GM18508 (cell line): ENCODE measurements around the gene PFDN1.

Experiments used
- ATAC-seq: cut with Tn5 transposase; IDR thresholded peaks from one replicate; pipeline ENCODE4 v1.9.1; 2021; ENCODE audit warnings: moderate number of reproducible peaks; ENCODE audit not compliant: insufficient read depth, unreplicated experiment

PFDN1 gene

DNA sequence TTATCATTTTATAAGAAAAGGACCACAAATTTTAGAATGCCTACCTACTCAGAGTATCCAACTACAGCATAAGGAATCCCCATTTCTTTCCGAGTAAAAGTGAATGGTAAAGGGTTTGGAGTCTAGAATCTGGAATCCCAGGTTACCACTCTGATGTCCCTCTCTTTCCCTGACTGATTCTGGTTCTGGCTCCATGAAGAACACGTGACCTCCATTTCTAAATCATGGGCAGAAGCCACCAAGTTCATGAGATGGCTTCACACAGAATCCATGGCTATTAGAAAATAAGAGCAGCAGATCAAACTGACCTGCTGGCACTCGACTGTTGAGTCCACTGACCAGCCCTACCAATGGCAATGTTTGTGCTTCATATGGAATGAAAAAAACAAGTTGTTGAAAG lies 40.7 kb downstream of the PFDN1 start:
- ATAC-seq = no peak

GRCh38 chr5:140261403-140262171 lies 41.3 kb downstream of the PFDN1 start:
- ATAC-seq = no peak

- no peak for ATAC-seq
These were observed 42.7 kb downstream of the PFDN1 start for GRCh38 chr5:140260089-140260656.

DNA sequence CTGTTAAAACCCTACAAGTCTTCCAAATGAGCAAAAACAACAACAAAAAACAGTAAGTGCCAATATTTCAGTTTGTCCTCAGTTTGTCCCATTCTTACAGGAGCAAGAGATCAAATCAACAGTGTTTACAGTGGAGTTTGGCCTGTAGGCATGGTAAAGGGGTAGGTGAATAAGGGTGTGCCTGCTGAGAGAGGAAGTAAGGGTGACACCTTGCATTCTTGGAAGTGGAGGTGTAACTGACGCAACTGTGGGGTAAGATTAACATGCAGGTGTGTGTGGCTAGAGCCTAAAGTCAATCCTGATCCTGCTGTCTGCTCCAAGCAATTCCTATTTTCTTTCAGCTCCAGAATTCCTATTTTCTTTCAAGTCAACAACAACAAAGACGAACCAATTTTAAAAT lies 43.4 kb downstream of the PFDN1 start:
- no peak for ATAC-seq

DNA sequence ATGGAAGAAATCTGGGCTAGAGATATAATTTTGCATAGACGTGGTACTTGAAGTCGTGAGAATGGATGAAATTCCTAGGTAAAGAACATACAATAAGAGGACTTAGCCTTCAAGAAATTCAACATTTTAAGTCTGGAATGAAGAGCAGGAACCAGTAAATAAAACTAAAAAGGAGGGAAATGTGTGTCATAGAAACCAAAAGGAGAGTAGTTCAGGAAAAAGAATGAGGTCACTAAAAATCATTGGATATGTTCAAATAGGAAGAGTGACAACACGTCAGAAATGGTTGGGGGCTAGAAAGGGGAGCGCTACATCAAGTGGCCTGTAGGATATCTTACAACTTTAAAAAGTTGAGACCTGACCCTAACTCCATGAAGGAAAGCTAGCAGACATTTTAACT lies 44.0 kb downstream of the PFDN1 start:
- ATAC-seq = no peak

DNA sequence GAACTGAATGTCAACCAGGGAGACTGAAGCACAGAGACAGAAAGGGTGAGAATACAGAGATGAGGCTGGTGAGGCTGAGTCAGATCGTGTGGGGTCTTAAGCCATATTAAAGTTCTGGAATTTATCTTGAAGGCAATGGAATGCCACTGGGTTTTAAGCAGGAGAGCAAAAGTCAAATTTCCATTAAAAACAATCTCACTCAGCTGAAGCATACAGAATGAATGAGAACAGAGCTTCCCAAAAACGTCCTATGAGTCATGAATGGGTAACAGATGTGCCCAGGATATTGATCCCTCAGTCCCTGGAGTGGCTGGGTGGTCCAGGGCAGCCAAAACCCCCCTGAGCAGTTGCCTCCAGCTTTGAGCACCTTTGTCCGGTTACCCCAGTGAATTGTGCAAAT lies 44.9 kb downstream of the PFDN1 start:
- ATAC-seq = no peak

GRCh38 chr5:140256726-140257125 lies 46.2 kb downstream of the PFDN1 start:
- ATAC-seq = no peak

GRCh38 chr5:140255460-140256157 lies 47.3 kb downstream of the PFDN1 start:
- ATAC-seq = no peak

- ATAC-seq = no peak
These were observed 48.9 kb downstream of the PFDN1 start for GRCh38 chr5:140253985-140254384.

DNA sequence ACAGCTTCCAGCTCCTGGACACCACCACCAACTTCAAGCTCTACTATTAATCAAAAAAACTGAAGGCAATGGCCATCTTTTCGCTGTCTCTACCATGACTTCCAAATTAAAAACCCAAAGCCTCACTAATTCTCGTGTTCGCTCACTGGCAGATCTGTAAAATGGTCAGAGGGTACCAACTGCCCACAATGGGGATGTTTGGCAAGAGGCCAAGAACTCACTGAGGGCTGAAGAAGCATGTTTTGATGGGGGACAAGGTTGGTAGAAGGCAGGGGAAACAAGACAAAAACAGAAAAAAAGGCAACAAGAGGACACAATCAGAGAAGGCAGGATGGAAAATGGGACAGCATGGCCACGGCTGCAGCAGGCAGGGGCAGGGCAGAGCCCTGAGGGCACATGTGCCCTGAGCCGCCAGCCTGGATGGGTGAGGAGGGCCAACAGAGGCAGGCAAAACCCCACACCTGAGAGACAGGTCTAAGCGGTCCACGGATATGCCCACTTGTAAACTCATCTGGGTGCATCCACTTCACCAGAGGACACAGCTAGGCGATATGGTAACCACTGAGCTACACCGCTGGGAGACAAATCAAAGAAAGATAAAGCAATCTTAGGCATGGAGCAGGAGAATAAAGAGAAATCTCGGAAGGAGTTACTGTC lies 50.3 kb downstream of the PFDN1 start:
- no peak for ATAC-seq

GRCh38 chr5:140251527-140251973 lies 51.4 kb downstream of the PFDN1 start:
- no peak for ATAC-seq

DNA sequence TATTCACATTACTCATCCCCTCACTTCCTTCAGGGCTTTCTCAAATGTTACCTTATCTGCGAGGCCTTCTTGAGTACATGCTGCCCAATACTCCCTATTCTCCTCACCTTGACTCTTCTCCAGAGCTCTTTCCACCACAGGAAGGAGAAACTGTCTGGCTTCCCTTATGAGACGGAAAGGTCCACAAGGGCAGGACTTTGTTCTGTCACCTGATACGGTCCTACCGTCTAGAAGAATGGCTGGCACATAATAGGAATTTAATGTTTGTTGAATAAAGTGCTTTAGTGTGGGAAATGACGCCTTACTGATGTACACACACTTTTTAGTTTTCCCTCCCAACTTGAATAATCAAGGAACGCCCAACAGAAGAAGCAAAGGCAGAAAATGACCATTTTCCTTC lies 52.5 kb downstream of the PFDN1 start:
- ATAC-seq = no peak

GRCh38 chr5:140249536-140249935 lies 53.4 kb downstream of the PFDN1 start:
- ATAC-seq = no peak

DNA sequence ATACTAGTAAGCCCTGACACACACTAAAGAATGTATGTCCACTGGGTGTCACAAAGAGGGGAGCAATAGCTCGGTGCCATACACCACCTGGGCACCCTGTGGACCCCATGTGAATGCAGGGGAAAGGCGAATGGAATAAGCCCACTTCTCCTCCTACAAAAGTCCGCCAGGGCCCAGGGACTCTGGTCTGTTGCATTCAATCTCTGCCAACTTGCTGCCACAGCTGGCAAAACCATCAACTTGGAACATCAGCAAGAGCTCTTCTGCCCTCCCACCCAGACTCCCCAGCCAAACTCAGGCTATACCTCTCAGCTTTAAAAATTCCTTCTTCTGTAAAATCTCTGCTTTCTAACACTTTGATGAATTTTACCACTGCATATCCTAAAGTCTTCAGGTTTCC lies 54.5 kb downstream of the PFDN1 start:
- no peak for ATAC-seq

DNA sequence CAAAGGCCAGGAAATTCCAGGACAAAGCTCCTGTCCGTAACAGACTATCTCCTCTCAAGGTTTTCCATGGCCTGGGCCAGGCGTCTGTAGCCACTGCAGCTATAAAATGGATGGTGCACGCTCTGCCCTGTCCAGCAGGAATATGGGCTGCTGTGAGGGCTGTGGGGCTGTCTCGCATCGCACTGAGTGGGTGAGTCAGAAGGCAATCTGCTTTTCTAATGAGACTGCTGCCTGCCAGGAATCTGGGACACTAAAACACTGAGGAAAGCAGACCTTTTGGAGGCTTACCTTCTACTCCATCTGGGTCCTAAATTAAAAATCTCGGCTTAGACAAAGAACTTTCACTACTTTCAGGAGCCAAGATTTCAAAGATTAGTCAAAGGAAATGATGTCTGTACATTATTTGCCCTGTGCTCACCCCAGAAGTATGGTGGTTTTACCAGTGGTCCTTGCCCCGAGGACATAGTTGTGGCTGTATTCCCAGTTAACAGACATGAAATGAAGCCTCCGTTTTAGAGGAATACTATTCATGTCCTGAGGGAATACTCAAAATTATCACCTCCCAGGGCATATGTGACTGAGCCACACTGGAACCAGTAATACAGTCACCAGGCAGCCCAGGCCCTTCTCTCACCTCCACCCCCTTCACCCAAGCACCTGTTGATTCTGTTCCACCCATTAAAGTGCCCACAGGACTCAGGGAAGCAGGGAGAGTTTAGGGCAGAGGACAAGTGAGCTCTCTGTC lies 56.4 kb downstream of the PFDN1 start:
- ATAC-seq = no peak

DNA sequence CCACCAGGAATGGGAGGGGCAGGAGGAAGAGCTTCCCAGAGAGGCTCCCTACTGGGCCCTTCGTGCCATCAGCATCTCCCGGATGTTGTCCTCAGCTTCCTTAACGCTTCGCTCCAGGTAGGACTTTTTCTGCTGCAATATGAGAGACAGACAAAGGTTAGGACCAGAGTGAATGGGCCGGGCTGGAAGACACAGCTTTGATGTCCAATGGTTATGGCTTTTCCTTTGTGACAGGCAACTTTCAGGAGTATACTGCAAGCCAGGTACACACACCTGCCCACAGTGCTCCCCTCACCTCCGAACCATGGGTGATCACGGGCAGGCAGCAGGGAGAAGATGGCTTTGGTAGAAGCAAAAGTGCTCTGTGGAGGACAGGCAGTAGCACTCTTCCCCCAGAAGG lies 57.0 kb downstream of the PFDN1 start:
- no peak for ATAC-seq

DNA sequence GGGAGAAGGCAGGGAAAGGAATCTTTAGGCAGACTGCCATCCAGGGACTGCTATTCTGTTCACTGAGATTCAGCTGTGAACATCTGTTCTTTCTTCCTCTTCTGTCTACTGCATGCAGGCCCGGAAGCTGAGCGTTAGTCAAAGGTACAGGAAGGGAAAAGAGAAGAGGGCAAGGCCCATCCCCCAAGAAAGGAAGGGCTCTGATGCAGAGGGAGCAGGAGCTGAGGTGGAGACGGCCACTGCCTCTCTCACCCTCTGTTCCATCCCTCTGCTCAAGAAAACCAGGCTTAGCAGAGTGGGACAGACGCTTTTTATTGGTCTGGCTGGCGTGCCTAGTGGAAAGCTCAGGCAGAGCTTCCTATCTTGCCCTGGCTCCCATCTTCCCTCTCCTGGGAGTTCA lies 57.6 kb downstream of the PFDN1 start:
- no peak for ATAC-seq

DNA sequence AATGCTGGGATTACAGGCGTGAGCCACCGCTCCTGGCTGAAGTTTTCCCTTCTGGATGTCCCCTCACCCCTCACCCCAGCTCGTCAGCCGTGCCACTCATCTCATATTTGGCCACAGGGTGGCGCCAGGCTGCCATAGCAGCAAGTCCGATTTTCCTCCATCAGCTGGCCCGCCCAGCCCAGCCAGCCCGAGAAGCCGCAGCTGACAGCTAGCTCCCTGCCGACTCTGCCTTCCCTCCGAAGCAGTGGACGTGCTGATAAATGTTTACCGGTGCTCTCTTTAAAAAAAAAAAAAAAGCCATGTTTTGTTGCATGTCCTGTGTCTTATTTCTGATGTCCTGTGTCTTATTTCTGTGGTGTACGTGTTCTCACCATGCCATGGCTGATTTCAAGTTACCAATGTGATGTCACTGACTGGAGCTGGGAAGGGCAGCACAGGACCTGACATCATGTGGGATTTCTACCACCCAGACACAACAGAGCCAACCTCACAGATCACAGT lies 58.3 kb downstream of the PFDN1 start:
- ATAC-seq = no peak

DNA sequence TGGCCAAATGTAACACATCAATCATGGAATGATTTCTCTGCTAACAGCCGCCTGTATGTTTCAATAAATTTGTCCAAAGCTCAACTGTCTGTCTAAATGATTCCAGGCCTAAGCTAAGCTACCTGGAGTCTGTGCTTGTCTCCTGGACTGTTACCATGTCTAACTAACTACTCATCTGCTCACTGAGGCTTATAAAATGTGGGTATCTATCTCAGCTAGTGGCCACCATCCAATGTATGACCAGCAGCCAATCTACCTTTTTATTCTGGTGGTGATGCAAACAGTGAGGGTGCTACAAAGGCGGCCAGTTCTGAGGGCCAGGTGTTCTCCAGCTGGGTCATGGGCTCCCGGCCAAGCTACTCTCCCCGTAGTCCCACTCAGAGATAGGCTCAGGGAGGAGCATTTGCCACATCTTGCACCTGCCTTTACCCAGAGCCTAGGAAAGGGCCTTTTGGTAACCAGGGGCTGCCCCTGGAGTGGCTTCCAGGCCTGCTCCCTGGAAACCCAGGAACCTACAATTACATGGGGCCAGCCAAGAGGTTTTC lies 59.1 kb downstream of the PFDN1 start:
- no peak for ATAC-seq
